Activated gamma-delta T cell treated with anti-CD3 and anti-CD28 coated beads, Interleukin-2, amount 50 U/mL, for 16 hours (primary cell): ENCODE data around the gene HNRNPK.

ENCODE experiments used
- DNase-seq: peaks from one replicate; pipeline ENCODE4 v3.0.0-alpha.2; 2020; ENCODE audit warnings: low read depth

Gene HNRNPK

DNA sequence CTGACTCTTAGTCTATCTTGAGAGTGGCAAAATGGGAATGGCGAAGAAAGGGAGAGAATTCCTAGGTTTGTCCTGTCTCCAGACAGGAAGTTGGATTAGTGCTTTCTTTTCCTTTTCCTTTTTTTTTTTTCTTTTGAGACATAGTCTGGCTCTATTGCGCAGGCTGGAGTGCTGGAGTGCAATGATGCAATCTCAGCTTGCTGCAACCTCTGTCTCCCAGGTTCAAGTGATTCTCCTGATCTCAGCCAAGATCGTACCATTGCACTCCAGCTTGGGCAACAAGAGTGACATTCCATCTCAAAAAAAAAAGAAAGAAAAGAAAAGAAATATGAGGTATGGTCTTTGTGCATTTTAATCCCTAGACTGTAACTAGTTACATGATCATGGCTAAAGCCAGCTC lies 46.2 kb downstream of the HNRNPK start:
- DNase-seq = no peak

DNA sequence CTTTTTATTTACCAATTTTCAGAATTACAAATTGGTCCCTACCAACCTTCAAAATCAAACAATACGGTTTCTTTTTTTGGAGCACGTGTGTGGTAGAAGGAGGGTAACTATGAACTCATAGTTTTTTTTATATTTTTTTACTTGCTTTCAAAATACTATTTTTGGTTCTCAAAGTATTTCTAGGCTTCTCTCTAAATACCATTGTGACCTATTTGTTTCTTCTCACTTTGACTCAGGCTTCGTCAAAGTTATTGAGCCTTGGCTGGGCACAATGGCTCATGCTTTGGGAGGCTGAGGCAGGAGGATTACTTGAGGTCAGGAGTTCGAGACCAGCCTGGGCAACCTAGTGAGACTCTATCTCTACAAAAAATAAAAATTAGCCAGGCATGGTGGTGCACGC lies 47.2 kb downstream of the HNRNPK start:
- no peak for DNase-seq

DNA sequence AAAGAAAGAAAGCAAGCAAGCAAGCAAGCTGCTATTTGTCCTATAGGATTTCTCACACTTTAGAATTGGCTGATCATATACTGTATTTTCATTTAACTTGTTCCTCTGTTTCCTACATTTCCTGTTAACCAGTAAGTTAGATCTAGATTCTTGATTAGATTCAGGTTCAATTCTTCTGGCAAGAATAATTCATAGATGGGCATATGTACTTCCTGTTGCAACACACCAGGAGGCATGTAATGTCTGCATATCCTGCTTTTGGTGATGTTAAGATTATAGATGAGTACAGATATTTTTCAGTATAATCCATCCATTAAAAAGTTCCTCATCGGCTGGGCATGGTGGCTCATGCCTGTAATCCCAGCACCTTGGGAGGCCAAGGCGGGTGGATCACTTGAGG lies 48.0 kb downstream of the HNRNPK start:
- no peak for DNase-seq

- DNase-seq = no peak
These were observed 49.1 kb downstream of the HNRNPK start for GRCh38 chr9:83930881-83931280.

DNA sequence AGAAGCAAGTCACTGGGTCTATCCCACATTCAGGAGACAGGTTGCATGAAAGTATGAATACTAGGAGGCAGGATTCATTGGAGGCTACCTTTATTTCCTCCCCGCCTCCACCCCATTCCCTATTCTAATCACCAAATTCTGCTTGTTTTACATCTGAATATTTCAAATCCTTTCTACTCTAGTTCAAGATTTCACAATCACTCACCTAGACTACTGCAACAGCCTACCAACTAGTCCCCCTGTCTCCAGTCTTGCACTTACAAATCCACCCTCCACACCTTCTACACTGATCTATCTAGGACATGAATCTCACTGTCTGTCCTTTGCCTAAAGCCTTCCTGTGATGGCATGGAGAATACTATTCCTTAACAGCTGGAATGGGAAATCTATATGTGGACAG lies 52.4 kb downstream of the HNRNPK start:
- DNase-seq = no peak

GRCh38 chr9:83920927-83921707 lies 58.9 kb downstream of the HNRNPK start, which contains the start of gene KIF27:
KIF27 (minus strand) TSS chr9:83921432; CDS start chr9:83915591, 5,841 bp downstream.
- peak; percentile 96 for DNase-seq

- no peak for DNase-seq
These were observed 59.5 kb downstream of the HNRNPK start for GRCh38 chr9:83920469-83920926.

DNA sequence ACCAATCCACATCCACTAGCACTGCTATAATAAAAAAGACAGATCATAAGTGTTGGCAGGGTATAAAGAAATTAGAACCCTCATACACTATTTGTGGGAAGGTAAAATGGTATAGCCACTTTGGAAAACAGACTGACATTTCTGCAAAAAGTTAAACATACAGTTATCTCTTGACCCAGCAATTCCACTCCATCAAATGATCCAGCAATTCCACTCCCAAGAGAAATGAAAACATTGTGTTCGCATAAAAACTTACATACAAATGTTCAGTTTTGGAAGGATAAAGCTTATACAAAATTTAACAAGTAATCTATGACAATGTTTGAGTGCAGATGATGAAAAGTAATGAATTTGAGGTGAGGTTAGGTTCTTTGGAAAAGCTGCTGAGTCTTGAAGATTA lies 60.9 kb downstream of the HNRNPK start:
- no peak for DNase-seq
